Amniotic epithelial cell (primary cell): ENCODE data around the gene OR2S2.
A peak's percentile ranks its signal among the peaks of the same experiment; 100 is the strongest.
"Not testable (repeated sequence)": the region's sequence is repeated elsewhere in the genome, so short reads cannot be mapped to it uniquely, and the experiment has no call there.

ENCODE experiments used
- DNase-seq: peaks from one replicate; pipeline ENCODE4 v3.0.0-alpha.2; 2010; ENCODE audit warnings: low read depth

Gene OR2S2

DNA sequence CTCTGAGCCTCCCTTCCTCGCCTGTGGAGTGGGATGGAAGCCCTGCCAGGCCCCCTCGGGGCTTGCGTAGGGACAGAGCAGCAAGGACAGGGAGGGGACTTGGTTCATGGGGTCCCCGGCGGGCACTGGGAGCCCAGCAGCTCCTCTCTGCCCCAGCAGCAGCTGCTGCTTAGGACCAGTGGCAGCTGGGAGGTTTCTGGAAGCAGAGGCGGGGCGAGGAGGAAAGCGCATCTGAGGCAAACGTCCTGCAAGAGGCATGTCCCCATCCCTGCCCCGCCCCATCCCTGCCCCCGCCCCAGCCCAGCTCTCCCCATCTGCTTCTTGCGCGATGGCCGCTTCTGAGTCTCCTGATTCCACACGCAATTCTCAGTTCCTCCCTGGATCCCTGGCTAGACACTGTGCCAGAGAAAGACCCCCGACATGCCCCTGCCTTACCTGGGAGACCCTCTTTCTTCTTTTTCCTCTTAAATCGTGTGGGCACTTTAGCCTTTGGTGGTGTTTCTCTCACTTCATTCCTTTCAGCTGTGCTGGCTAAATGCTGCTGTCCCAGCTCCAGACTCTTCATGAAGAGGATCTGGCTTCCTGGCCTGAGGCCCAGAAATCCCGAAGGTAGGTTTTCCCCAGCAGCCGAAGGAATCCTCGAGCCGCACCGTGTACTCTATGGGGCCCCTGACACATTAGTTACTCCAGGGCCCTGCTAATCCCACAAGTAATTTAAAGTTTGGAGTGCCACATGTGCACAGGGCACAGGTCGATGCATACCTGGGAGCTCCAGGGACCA, 4.4 kb upstream of the OR2S2 start:
- DNase-seq = peak; percentile 58

GRCh38 chr9:35960039-35960655, 2.2 kb upstream of the OR2S2 start:
- DNase-seq = peak; percentile 92

DNA sequence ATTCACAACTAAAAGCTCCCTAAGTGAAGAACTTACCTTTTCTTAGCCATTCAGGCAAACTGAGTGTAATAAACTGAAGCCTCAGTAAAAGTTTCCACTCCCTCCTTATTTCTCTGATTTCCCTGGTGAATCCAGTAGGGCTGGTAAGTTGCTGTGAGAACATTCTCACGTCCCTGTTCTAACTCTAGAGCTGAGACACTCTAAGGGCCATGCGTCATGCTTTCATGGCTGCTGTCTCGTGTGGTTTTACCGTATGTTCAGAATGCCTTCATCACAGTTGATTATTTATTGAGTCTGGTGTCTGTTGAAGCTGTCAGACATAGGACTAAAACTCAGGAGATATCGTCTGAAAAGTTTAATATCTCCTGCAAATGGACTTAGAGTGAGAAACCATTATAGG, 1.3 kb downstream of the OR2S2 start:
- DNase-seq = peak; percentile 67

GRCh38 chr9:35954942-35955546, 2.9 kb downstream of the OR2S2 start:
- DNase-seq = peak; percentile 79

DNA sequence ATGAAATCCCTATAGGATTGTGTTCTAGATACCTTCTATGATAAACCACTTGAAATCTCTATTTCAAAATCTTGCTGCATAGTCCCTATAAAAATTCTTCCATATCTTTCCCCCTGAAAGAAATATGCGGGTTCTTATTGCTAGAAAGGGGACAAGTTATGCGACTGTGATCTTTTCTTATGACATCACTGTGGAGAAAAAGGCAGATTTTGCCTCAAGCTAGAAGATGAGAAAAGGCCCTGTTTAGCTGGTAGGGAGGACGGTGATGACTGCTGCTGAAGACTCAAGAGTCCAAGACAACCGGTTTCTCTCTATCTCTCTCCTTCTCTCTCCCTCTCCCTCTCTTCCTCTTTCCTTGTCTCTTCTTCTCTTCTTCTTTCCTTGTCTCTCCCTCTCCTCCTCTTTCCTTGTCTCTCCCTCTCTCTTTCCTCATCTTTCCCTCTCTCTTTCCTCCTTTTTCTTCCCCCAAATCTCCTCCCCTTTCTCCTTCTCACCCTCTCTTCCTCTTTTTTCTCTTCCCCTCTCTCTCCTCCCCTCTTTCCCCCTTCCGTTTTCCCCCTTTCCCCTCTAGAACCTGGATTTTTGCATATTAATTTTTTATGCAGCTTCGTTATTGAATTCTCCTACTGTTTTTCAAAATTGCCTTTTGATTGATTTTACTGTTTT, 5.3 kb downstream of the OR2S2 start:
- DNase-seq = no peak

DNA sequence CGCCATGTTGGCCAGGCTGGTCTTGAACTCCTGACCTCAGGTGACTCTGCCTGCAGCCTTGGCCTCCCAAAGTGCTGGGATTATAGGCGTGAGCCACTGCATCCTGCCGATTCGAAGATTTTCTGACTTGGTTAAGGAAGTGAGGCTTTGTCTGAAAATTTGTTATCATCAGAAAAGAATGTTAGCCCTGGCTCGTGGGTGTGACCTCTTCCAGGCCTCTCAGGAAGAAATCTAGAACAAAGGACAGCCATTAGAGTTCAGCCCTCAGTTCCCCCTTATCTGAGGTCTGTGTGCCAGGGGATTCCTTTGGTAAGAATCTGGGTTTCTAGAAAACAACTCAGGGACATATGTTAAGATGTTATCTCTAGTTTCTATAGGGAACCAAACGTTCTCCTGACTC, 6.2 kb downstream of the OR2S2 start:
- DNase-seq = peak; percentile 69

DNA sequence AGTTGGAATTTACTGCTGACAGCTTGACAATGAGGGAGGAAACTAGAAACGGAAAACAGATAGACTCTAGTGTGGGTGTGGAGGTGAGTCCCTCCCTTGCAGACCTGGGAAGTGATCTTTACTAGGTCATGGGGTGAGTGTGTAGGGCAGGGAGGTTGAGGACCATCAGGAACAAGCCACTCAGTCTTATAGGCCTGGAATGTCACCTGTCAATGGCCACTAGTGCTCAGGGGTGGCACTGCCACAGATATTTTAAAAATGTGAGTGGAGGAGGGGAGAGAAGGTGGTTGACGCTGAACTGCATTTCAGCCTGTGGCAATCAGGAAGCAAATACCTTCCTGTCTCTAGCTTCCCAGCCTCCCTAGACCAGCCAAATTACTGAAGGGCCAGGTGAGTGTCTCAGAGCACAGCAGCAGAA, 9.0 kb downstream of the OR2S2 start:
- no peak for DNase-seq

DNA sequence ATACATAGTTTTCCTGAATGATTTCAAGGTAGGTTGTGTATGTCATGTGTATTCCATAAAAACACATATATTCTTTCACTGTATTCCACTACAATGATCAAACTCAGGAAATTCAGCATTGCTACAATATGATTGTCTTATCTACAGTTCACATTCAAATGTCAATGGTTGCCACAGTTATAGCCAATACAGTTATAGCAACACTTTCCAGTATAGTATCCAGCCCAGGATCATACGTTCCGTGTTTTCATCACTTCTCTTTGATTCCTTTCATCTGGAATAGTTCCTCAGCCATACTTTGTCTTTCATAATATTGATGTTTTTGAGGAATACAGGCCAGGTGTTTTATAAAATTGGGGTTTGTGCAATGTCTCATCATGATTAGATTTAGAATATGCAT, 9.5 kb downstream of the OR2S2 start:
- DNase-seq = no peak

GRCh38 chr9:35945341-35946018, 12.5 kb downstream of the OR2S2 start:
- peak; percentile 90 for DNase-seq

GRCh38 chr9:35944841-35945240, 13.1 kb downstream of the OR2S2 start:
- DNase-seq = no peak

- no peak for DNase-seq
Measured at GRCh38 chr9:35944173-35944572, 13.8 kb downstream of the OR2S2 start.

GRCh38 chr9:35942286-35942685, 15.7 kb downstream of the OR2S2 start:
- DNase-seq = no peak

GRCh38 chr9:35940458-35941407, 17.2 kb downstream of the OR2S2 start:
- DNase-seq = no peak

DNA sequence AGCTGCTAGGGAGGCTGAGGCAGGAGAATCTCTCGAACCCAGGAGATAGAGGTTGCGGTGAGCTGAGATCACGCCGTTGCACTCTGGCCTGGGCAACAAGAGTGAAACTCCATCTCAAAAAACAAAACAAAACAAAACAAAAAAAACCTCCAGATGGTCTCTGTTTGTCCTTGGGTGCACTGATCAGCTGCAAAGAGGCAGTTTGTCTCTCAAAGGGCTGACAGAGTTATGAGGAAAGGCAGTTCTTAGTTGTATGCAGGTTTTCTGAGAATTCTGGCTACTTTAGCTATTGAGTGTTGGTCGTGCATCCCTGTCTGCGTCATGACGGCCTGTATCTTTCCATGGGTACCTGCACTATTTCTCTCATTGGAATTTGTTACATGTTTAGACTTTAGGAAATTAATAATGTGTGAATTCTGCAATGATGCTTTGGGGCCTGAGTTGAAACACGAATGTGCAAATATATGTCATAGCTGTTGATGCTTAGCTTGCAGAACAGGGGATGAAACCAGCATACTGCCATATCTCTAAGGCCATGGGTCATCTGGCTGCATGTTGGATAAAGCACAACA, 18.2 kb downstream of the OR2S2 start:
- DNase-seq = no peak

DNA sequence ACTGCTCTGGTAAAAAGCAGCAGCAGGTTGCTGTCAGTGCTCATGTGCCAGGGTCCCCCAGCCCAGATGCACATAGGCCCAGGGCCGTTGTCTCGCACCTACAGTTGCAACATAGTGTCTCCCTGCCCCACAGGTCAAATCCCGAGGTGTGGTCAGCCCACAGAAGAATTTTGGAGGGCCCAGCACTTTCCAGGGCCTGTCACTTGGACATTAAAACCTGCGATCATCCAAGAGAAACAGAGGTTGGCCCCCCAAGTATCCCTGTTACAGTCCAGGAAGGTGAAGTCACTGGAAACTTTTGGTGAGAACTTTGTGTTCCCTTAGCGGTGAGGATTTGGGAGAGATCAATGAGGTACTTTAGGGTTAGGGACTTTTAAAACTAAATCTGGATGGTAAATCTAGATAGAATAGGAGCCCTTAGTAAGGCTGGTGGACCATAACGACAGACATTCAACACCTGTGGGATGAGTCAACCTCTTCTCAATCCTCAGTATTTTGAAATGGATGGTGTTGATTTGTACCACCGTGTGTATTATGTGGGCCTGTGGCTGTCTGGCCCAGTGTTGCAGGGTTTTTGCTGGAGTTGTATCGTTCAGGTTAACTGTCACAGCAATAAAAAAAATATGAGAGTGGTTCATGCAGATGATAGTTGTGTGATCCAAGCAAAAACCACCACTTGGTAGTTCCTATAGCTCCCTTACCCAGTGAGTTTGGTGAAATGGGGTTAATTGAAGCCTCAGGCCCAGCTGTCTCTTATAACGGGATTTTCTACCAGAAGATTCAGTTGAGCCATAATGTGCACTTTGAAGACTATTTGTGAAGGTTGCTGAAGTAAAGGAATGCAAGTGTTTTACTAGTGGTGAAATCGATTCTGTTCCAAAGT, 19.2 kb downstream of the OR2S2 start:
- no peak for DNase-seq

DNA sequence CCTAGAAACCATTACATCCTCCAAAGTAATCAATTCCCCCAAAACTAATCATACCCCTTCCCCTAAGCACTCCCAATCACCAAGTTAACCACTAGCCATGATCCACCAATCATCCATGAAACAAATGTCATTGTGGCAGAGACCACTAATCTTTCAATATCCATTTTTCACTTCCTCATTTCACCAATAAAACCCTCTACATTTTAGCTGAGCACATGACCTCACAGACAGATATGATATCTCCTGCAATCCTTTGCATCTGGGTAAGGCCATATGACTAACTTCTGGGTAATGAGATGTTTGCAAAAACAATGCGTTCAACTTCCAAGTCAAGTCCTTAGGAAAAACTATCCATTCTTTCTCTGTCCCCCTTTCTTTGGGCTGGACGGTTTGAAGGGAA, 20.7 kb downstream of the OR2S2 start:
- peak; percentile 75 for DNase-seq

DNA sequence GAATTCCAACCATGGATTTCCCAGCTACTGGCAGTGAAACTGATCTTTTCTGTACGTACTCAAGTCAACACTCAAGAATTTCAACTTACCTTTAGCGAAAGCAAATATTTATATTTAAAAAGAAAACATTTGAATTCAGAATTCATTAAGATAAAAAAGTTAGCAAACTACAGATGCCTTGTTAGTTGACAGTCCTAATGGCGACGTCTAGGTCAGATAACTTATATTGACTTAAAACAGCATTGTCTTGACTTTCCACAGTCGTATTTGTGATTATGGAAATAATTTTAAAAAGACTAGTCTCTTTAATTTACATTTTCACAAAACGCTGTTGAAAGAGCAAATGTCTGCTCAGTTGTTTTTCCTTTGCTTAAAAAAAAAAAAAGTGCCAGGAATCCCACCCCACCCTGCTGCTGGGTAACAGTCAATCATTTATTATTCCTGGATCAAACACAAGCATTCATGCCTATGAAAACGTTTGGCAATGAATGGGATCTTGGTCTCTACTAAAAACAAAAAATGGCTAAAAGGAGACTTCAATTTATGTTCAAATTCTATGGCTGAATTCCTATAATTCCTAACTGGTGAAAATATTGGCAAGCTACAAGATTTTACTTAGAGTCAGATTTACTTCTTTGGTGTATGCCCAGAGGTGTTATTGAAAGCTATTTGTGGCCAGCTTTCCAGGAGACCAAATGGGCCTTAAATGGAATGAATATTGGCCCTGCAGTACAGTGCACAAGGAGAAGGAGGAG, 22.0 kb downstream of the OR2S2 start:
- DNase-seq = no peak

- DNase-seq = peak; percentile 64
Measured at GRCh38 chr9:35935261-35935660, 22.7 kb downstream of the OR2S2 start.

DNA sequence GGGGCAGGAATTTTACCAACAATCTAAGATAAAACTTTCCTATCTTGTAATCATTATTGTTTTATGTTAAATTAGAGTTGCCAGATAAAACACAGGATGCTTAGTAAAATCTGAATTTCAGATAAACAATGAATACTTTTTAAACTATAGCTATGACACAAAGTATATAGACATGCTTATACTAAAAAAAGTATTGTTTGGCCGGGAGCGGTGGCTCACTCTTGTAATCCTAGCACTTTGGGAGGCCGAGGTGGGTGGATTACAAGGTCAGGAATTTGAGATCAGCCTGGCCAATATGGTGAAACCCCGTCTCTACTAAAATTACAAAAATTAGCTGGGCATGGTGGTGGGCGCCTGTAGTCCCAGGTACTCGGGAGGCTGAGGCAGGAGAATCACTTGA, 23.9 kb downstream of the OR2S2 start:
- DNase-seq = not testable (repeated sequence)
